ENCODE results near the gene PARD3B.

GRCh38 chr2:205245652-205246051, 700.4 kb downstream of the PARD3B start:
- TF ChIP-seq POLR2A (IDR thresholded peaks at IDR 0.05) (no peak), CTCF (IDR thresholded peaks at IDR 0.05) (no peak)

All from transverse colon (tissue), 3 donors.